ENCODE data around the gene ZNF526.

Gene ZNF526

GRCh38 chr19:42275517-42275916 is 55.4 kb downstream of the ZNF526 start:
- no peak for TF ChIP-seq CTCF (IDR thresholded peaks at IDR 0.05; ENCODE audit: extremely low read depth, insufficient read depth, missing control alignments)
- DNase-seq (ENCODE audit: low spot score) = no peak
- in situ Hi-C loops (cut with MboI; ENCODE audit: low pct_unique_long_range_greater_than_20kb, low sequenced_read_pairs, unreplicated experiment) = loop anchor here (25.0 kb wide), 1 partner anchor 163 kb away; no protein-coding TSS in a partner anchor

GRCh38 chr19:42276284-42276683 is 56.2 kb downstream of the ZNF526 start:
- in situ Hi-C loops (cut with MboI; ENCODE audit: low pct_unique_long_range_greater_than_20kb, low sequenced_read_pairs, unreplicated experiment) = loop anchor here (25.0 kb wide), 1 partner anchor 164 kb away; no protein-coding TSS in a partner anchor
- DNase-seq (ENCODE audit: low spot score) = no peak
- no peak for TF ChIP-seq CTCF (IDR thresholded peaks at IDR 0.05; ENCODE audit: extremely low read depth, insufficient read depth, missing control alignments)

GRCh38 chr19:42276821-42277220 is 56.7 kb downstream of the ZNF526 start:
- in situ Hi-C loops (cut with MboI; ENCODE audit: low pct_unique_long_range_greater_than_20kb, low sequenced_read_pairs, unreplicated experiment) = loop anchor here (25.0 kb wide), 1 partner anchor 165 kb away; no protein-coding TSS in a partner anchor
- DNase-seq (ENCODE audit: low spot score) = no peak
- TF ChIP-seq CTCF (IDR thresholded peaks at IDR 0.05; ENCODE audit: extremely low read depth, insufficient read depth, missing control alignments) = no peak

All from GM13977 (cell line).